Testis (tissue), 2 donors: ENCODE measurements around the gene INPP5F.

Experiments
- POLR2A ChIP-seq: fragments of 450-650 bp; IDR thresholded peaks from one replicate; pipeline ENCODE4 v1.6.1; 2017; ENCODE audit warnings: antibody characterized with exemption, mild to moderate bottlenecking, moderate library complexity
- TF ChIP-seq, protein P1 (sequence below), 3 experiments: fragments of 450-650 bp in 2 of 3; fragments of 200-600 bp in 1 of 3; sonication (generic) in 1 of 3; IDR thresholded peaks; one replicate each; pipeline ENCODE4 v1.5.1; 2016 to 2019; ENCODE audit warnings: antibody characterized with exemption in 3 of 3, mild to moderate bottlenecking in 2 of 3, moderate library complexity in 1 of 3

DNA sequence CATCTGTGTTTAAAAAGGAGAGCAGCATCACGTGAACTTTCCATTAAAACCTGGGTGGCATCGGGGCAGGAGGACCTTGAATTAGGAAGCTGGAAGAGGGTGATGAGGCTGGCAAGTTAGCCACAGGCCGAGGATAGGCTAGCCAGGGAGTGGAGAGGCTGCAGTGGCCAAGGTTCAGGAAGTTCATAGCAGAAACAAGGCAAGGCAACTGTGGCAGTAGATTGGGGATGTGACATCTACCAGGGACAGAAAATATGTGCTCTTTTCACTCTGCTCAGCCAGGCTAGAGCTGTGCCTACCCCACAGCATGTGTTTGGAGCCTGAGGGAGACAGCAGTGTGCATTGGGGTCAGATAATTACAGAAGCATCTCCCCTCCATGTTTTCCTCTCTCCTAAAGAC, 2.2 kb upstream of the INPP5F start:
- no peak for TF ChIP-seq POLR2A
- TF ChIP-seq, protein P1, sequence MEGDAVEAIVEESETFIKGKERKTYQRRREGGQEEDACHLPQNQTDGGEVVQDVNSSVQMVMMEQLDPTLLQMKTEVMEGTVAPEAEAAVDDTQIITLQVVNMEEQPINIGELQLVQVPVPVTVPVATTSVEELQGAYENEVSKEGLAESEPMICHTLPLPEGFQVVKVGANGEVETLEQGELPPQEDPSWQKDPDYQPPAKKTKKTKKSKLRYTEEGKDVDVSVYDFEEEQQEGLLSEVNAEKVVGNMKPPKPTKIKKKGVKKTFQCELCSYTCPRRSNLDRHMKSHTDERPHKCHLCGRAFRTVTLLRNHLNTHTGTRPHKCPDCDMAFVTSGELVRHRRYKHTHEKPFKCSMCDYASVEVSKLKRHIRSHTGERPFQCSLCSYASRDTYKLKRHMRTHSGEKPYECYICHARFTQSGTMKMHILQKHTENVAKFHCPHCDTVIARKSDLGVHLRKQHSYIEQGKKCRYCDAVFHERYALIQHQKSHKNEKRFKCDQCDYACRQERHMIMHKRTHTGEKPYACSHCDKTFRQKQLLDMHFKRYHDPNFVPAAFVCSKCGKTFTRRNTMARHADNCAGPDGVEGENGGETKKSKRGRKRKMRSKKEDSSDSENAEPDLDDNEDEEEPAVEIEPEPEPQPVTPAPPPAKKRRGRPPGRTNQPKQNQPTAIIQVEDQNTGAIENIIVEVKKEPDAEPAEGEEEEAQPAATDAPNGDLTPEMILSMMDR (IDR thresholded peaks at IDR 0.05): no peak
